Fibroblast of skin of right biceps (primary cell): ENCODE measurements around the gene HSP90AB1.

ENCODE experiments used
- DNase-seq: peaks from one replicate; pipeline ENCODE4 v3.0.0-alpha.2; 2013

HSP90AB1 gene

GRCh38 chr6:44235891-44236516, 10.9 kb upstream of the HSP90AB1 start:
- no peak for DNase-seq

DNA sequence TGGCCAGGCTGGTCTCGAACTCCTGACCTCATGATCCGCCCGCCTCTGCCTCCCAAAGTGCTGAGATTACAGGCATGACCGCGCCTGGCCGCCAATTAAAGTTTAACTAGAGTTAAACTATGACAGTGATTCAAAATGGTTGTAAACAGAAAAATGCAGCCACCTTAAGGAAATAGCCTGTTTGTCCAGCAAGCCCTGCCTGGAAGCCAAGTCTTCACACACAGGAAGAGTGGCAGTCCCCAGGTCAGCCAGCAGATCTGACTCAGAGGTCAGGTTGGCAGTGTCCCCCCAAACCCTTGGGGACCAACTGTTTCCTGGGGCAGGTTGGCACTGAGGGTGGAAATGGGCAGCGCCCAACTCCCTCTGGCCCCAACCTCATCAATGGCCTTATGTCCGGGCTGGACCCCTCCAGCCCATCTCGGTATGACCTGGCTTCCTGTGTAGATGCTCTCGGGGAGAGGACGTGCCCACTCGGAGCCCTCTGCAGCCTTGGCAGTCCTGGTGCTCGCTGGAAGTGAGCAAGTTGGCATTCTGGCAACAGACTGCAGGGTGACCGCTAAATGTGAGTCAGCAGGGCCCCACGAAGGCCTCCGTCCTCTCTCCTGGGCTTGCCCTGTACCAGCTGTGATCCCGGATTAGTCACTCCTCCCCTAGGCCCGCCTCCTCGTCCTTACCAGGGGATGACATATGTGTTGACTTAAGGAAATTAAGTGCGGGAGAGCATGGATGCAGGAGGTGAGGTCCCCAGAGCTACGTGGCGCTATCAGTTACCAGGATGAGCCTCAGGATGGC, 9.7 kb upstream of the HSP90AB1 start:
- peak; percentile 94 for DNase-seq

DNA sequence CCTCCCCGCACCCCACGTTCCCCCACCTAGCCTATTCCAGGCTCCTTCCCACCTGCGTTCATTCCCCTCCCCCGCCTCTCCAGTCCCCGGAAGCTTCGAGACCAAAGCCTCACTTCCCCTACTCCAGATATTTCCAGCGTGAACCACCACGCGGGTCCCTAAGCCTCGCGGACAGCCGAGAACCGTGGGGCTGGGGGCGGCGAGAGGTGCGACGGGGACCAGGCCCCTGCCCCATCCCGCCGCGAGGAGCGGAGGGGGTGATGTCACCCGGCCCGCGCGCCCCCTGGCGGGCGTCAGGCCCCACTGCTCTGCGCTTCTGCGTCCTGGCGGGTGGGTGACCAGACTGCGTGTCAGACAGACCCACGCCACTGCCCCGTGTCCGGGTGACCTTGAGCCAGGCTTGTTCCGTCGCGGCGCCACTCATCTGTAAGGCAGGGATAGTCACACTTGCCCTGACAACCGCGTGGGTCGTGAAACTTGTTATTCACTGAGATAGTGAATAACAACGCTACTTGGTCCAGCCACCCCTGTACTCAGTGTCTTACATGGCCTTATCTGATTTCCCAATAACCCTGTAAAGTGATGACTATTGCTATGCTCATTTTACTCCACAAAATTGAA, 9.0 kb upstream of the HSP90AB1 start:
- peak; percentile 66 for DNase-seq

GRCh38 chr6:44238687-44239350, 8.1 kb upstream of the HSP90AB1 start:
- no peak for DNase-seq

GRCh38 chr6:44243345-44243744, 3.6 kb upstream of the HSP90AB1 start:
- DNase-seq, result no peak

DNA sequence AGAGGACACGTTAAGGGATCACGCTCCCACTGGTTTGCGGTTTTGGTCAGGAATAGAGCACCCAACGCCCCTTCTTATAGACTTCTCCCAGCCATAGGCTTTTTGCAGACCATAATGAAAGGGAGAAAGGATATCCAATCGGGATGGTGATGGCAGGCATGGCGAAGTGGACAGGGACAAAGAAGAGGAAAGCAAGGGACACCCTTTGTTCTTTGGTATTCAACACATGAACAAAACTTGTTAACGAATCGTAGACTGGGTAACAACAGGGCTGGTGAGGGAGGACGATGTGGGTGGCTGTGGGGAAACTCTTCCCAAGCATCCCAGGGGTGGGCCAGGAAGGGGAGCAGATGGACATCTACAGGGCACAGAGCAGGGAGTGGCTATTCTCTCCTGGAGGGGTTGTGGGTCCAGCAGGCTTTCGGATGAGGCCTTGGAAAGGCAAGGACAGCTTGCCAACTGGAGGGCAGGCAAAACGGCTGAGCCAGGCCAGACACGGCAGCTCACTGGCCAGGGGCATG, 1.4 kb upstream of the HSP90AB1 start:
- no peak for DNase-seq

- peak; percentile 83 for DNase-seq
Measured at GRCh38 chr6:44245912-44246662, 814 bp upstream of the HSP90AB1 start.

DNA sequence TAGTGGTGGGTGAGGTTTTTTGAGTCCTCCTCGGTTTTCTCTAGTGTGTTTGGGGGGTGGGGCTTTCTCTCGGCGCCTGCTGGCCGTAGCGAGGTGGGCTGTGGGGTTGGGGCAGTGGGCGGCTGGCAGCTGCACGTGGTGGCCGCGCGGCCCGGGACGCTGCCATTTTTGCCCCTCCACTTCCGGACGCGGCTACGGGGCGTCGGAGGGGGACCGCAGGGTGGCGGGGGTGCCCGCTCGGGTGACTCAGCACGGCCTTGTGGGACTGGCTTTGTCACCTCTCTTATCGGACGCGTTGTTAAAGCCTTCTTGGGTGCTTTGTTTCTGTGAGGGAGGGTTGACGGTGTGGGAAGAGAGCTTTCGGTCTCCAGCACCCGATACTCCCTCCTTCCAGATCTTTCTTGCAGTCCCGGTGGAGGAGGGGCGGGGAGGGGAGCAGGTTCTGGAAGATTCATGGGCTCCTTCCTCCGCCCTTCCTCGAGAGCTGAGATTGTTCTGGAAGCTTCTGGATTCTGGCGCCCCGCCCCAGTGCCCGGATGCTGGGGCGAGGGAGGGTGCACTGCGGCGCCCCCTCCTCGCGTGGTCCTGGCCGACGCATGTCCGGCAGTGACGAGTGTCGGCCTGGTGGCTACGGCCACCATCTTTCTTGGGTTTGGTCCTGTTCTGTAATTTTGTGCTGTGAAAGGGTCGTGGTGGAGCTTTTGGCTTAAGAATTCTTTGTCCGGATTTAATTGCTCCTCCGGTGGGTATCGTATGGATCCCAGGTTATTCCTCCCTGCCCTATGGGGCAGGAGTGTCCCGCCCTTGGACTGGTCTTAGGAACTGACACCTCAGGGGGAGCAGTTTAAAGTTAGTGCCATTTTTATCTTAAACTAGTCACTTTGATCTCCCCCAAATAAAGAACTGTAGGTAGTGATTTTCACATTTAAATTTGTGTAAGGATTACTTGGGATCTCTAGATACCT, 719 bp downstream of the HSP90AB1 start:
- DNase-seq, result peak; percentile 61

GRCh38 chr6:44248579-44248978, 1.7 kb downstream of the HSP90AB1 start:
- no peak for DNase-seq

DNA sequence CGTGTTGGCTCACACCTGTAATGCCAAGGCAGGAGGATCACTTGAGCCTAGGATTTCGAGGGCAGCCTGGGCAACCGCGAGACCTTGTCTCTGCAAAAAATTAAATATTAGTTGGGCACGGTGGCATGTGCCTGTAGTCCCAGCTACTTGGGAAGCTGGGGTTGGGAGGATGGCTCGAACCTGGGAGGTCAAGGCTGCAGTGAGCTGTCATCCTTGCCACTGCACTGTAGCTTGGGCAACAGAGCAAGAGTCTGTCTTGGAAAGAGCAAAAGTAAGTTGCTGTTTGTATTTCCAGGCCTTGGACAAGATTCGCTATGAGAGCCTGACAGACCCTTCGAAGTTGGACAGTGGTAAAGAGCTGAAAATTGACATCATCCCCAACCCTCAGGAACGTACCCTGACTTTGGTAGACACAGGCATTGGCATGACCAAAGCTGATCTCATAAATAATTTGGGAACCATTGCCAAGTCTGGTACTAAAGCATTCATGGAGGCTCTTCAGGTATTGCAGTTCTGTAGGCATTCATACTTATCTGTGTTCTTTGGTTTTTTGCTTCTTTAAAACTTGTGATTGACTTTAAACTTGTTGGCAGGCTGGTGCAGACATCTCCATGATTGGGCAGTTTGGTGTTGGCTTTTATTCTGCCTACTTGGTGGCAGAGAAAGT, 2.3 kb downstream of the HSP90AB1 start:
- DNase-seq, result no peak

- no peak for DNase-seq
Measured at GRCh38 chr6:44250067-44250717, 3.3 kb downstream of the HSP90AB1 start.

- DNase-seq, result no peak
Measured at GRCh38 chr6:44250718-44251123, 3.8 kb downstream of the HSP90AB1 start.

- DNase-seq, result no peak
Measured at GRCh38 chr6:44251576-44252524, 4.9 kb downstream of the HSP90AB1 start.

DNA sequence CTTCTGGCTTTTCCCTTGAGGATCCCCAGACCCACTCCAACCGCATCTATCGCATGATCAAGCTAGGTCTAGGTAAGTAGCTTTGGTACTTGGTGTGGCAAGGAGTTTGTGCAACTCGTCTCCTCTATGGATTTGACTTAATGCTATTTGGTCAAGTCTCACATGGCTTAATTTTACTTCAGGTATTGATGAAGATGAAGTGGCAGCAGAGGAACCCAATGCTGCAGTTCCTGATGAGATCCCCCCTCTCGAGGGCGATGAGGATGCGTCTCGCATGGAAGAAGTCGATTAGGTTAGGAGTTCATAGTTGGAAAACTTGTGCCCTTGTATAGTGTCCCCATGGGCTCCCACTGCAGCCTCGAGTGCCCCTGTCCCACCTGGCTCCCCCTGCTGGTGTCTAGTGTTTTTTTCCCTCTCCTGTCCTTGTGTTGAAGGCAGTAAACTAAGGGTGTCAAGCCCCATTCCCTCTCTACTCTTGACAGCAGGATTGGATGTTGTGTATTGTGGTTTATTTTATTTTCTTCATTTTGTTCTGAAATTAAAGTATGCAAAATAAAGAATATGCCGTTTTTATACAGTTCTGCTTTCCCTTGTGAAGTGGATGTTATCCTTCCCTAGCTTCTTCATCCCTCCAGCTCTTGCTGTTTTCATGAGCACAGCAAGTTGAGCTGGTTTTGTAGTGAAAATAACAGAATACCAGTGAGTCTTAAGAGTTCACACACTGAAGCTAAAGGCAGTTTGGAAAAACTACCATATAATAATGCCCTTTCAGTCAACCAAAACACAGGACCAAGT, 6.6 kb downstream of the HSP90AB1 start:
- peak; percentile 39 for DNase-seq

GRCh38 chr6:44254191-44255104, 7.5 kb downstream of the HSP90AB1 start:
- no peak for DNase-seq

DNA sequence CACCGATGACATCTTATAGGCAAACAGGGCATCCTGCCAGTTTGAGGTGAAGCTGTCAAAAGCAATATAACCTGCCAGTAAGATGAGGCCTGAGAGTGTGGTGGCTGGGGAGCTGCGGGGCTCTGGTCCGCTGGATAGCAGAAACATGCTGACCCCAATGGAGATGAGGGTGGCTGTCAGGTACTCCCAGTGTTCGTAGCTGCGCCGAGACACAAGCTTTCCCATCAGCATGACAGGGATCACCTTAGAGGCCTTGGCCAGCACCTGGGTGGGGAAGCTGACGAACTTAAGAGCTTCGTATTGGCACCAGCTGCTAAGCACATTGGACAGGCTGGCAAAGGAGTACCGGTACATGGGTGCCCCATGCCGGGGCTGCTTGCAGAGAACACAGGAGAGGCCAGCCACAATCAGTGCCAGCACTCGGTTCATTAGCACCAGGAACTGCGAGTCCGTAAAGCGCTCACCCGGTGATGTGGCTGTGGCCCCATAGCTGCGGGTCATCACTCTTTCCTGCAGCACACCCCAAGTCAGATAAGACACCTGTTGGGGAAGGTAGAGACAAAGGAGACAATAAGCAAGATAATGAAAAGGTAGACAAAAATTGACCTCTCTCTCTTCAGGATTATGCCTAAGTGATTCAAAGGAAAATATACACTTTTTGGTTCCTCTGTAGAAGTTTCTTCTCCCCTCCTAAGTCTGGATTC, 8.4 kb downstream of the HSP90AB1 start:
- DNase-seq, result peak; percentile 17
